Occipital lobe (tissue), 2 donors: ENCODE data around the gene CEP152. TPM values are rescaled to one million over a fixed set of nuclear protein-coding genes. Genes with fewer than 3 reads are reported as not detected.
"Not testable (repeated sequence)": the region's sequence is repeated elsewhere in the genome, so short reads cannot be mapped to it uniquely, and the experiment has no call there.

Experiments
- DNase-seq: peaks from one replicate; lab custom pipeline; 2025; lab: John Stamatoyannopoulos, UW
- total RNA-seq: library from RNA; depleted of rRNA; stranded (reverse); fragments of >200 nt; gene quantifications from one replicate; pipeline ENCODE4 v1.2.3, GENCODE V29; 2014

The CEP152 gene
- total RNA-seq, 1 donor from 2014 or later, result 2.7 TPM

- DNase-seq, result no peak
Observed at GRCh38 chr15:48811325-48811958, 573 bp upstream of the CEP152 start.

GRCh38 chr15:48806151-48806550 lies 4.7 kb downstream of the CEP152 start:
- DNase-seq, result no peak

- no peak for DNase-seq
Observed at GRCh38 chr15:48805591-48805990, 5.3 kb downstream of the CEP152 start.

GRCh38 chr15:48803877-48804276 lies 7.0 kb downstream of the CEP152 start:
- DNase-seq, result no peak

- no peak for DNase-seq
Observed at GRCh38 chr15:48802867-48803266, 8.0 kb downstream of the CEP152 start.

GRCh38 chr15:48802257-48802656 lies 8.6 kb downstream of the CEP152 start:
- DNase-seq, result no peak

- no peak for DNase-seq
Observed at GRCh38 chr15:48800811-48801455, 9.9 kb downstream of the CEP152 start.

GRCh38 chr15:48800245-48800644 lies 10.6 kb downstream of the CEP152 start:
- no peak for DNase-seq

GRCh38 chr15:48798319-48798718 lies 12.6 kb downstream of the CEP152 start:
- DNase-seq, result no peak

GRCh38 chr15:48796930-48797329 lies 13.9 kb downstream of the CEP152 start:
- DNase-seq, result no peak

GRCh38 chr15:48796521-48796920 lies 14.3 kb downstream of the CEP152 start:
- DNase-seq, result no peak

- DNase-seq, result no peak
Observed at GRCh38 chr15:48795901-48796300, 15.0 kb downstream of the CEP152 start.

- DNase-seq, result no peak
Observed at GRCh38 chr15:48794697-48795134, 16.2 kb downstream of the CEP152 start.

- no peak for DNase-seq
Observed at GRCh38 chr15:48792408-48792807, 18.5 kb downstream of the CEP152 start.

GRCh38 chr15:48790466-48791115 lies 20.3 kb downstream of the CEP152 start:
- not testable (repeated sequence) for DNase-seq

GRCh38 chr15:48785712-48786111 lies 25.2 kb downstream of the CEP152 start:
- no peak for DNase-seq

- no peak for DNase-seq
Observed at GRCh38 chr15:48785195-48785594, 25.7 kb downstream of the CEP152 start.

GRCh38 chr15:48784756-48785155 lies 26.1 kb downstream of the CEP152 start:
- DNase-seq, result no peak

- DNase-seq, result no peak
Observed at GRCh38 chr15:48782911-48783310, 28.0 kb downstream of the CEP152 start.

- no peak for DNase-seq
Observed at GRCh38 chr15:48781481-48782081, 29.3 kb downstream of the CEP152 start.

GRCh38 chr15:48781017-48781416 lies 29.9 kb downstream of the CEP152 start:
- DNase-seq, result no peak

GRCh38 chr15:48778331-48778730 lies 32.5 kb downstream of the CEP152 start:
- DNase-seq, result no peak
